NCI-H446 treated with DMSO at 0.1 percent for 48 hours (cell line): ENCODE results near the gene MIDN.

Experiments
- DNase-seq: peaks from one replicate; lab custom pipeline; 2025; lab: John Stamatoyannopoulos, UW

MIDN gene

GRCh38 chr19:1270213-1270853 lies 21.9 kb downstream of the MIDN start:
- peak; percentile 43 for DNase-seq

GRCh38 chr19:1270854-1271527 lies 22.6 kb downstream of the MIDN start:
- no peak for DNase-seq

DNA sequence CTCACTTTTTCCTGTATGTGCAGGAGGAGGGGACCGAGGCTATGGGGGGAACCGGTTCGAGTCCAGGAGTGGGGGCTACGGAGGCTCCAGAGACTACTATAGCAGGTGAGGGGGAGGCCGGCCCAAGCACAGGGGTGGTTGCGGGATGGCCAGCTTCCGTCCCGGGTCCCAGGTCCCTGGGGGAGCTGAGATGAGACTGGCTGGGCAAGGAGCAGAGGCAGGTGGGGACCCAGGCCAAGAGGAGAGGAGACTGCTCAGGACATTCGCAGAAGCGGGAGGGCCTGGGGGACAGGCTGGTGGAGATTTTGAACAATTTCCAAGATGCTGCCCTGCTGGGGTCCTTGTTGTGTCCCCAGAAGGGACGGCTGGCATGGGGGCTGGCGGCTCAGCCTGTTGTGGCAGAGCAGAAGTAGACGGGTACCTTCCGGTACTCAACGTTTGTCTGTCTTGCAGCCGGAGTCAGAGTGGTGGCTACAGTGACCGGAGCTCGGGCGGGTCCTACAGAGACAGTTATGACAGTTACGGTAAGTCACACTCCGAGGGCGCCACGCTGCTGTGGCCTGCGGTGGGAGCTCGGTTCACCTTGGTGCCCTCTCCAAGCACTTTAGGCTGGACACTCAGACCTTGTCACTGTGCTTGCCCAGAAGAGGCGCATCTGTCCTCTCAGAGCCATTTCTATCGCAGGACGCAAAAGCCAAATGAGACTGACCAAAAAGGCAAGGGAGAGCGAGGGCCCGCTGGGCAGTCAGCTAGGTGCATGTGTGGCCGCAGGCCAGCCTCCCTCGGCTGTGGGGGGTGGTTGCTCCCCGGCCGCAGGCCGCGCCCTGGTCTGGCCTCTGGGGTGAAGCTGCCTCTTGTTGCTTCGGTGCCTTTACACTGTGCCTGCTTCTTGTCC lies 23.4 kb downstream of the MIDN start:
- DNase-seq: no peak

DNA sequence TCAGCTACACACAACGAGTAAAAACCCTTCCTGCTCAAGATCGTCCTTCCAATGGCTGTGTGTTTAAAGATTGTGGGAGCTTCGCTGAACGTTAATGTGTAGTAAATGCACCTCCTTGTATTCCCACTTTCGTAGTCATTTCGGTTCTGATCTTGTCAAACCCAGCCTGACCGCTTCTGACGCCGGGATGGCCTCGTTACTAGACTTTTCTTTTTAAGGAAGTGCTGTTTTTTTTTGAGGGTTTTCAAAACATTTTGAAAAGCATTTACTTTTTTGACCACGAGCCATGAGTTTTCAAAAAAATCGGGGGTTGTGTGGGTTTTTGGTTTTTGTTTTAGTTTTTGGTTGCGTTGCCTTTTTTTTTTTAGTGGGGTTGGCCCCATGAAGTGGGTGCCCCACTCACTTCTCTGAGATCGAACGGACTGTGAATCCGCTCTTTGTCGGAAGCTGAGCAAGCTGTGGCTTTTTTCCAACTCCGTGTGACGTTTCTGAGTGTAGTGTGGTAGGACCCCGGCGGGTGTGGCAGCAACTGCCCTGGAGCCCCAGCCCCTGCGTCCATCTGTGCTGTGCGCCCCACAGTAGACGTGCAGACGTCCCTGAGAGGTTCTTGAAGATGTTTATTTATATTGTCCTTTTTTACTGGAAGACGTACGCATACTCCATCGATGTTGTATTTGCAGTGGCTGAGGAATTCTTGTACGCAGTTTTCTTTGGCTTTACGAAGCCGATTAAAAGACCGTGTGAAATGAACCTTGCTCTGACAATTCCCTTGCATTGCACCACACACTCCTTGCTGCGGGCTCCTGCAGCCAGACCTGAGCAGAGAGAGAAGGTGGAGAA lies 24.3 kb downstream of the MIDN start:
- no peak for DNase-seq

GRCh38 chr19:1273263-1274041 lies 25.1 kb downstream of the MIDN start:
- no peak for DNase-seq

- no peak for DNase-seq
These were observed 25.9 kb downstream of the MIDN start for GRCh38 chr19:1274081-1274851.

- no peak for DNase-seq
These were observed 26.5 kb downstream of the MIDN start for GRCh38 chr19:1274852-1275259.

DNA sequence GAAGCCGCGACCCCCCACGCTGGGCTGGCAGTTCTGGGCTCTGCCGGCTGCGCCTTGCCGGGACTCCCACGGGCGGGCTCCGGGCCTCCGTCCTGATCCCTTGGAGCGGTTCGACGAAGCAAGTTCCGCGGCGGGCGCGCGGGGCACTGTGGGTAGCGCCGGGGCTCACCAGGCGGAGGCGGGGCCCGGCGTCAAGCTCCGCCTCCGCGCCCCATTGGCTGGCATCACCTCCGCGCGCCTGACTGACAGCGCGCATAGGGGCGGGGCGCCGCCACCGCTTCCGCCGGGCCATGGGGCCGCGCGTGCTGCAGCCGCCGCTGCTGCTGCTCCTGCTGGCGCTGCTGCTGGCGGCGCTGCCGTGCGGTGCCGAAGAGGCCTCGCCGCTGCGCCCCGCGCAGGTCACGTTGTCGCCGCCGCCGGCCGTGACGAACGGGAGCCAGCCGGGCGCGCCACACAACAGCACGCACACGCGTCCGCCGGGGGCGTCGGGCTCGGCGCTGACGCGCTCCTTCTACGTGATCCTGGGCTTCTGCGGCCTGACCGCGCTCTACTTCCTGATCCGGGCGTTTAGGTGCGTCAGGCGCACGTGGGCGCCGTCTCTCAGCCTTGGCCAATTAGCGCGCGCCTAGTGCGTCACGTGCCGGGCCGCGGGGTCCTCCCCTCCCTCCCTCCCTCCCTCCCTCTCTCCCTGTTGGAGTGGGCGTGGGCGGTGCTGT lies 27.0 kb downstream of the MIDN start, which contains the start of gene FAM174C:
Gene FAM174C (plus strand): TSS at position 271 of the 716 bp plus-strand sequence. CDS start 20 bp downstream, at position 291.
- DNase-seq: peak; percentile 96

- DNase-seq: no peak
These were observed 27.7 kb downstream of the MIDN start for GRCh38 chr19:1275976-1276627.

GRCh38 chr19:1276628-1277022 lies 28.2 kb downstream of the MIDN start:
- no peak for DNase-seq

DNA sequence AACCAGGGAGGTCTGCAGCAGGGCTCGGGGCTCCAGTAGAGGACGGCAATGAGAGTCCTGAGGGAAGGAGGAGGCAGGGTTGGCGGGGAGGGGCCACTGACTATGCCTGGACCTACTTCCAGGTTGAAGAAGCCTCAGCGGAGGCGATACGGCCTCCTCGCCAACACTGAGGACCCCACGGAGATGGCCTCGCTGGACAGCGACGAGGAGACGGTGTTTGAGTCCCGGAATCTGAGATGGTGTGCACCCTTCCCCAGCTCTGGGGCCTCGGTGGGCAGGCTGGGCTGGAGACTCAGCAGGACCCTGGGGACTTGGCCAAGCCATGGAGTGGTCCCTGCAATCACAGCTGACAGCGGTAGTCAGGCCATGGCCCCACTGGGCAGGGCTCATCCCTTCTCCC lies 28.7 kb downstream of the MIDN start:
- DNase-seq: no peak

- DNase-seq: no peak
These were observed 29.7 kb downstream of the MIDN start for GRCh38 chr19:1278074-1278473.

DNA sequence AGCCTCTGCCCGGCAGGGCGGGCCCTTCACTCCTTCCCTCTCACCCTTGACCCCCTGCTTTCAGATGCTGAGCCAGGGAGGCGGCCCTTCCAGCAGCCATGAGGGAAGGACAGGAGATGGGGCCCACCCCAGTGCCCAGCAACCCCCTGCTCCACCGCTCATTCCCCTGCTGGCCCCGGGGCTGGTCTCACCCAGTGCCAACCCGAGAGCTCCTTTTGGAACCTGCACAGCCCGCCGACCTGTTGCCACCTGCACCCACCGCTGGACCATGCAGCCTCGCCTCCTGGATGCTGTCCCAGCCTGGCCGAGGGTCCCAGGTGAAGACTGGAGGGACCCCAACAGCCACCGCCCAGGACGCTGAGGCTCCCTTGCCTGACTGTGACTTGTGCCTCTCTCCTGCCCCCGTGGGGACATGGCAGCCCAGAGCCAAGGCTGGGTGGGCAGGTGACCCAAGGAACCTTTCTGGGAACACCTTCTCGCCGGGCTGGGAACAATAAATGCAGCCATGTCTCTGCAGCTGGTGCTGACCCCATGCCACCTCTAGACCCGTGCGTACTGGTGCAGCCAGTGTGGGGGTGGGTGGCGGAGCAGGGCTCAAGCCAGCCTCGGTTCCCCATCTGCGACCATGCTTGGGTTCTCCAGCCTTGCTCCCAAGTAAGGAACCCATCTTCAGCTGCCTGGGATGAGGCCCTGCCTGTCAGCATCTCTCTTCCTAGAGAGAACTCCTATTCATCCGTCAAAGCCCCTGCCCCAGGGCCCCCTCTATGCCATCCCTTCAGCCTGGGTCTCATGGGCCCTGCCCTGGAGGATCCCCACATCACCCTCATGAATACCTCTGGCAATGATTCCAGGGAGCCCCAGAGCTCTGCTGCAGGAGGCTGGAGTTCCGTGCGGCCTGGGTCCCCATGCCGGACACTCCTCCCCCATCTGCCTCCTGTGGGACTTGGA lies 30.6 kb downstream of the MIDN start:
- no peak for DNase-seq

GRCh38 chr19:1279782-1280341 lies 31.5 kb downstream of the MIDN start:
- DNase-seq: peak; percentile 45

DNA sequence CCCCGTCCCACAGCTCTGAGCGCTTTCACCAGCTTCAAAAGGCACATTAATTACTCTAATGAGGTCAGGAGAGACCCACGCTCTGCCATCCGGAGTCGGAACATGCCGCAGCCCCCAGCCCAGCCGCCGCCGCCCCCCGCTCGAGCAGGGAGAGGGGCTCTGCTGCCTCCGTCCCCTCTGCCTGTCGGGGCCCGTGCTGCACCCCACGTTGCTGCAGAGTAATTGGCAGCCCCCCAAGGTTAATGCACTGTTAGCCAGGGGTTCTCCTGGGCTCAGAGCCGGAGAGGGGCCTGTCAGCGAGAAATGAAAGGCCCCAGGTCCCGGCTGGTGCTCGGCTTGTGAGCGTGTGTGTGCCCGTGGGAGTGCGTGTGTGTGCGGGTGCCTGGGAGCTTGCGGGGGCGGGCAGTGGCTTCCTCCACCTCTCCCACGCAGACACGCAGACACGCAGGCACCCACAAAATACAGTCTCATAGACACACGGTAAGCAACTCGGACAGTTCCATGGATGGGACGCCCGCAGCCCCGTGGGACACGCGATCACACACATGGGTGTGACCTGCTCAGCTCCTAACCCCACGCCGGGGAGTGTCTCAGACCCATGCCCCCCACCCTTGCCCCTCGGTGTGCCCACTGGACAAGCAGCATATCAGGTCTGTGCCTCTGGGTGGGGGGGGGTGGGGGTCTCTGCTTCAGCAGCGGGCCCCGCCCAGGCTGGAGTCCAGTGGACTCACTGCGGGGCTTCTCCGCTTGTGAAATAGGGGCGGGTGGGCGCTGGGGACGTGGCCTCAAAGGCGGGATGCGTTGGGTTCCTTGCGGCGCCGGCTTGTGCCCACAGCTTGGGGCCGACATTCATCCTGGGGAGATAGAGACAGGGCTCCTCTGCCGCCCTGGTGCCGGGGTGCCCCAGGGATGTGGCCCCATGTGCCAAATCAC lies 32.5 kb downstream of the MIDN start:
- no peak for DNase-seq

DNA sequence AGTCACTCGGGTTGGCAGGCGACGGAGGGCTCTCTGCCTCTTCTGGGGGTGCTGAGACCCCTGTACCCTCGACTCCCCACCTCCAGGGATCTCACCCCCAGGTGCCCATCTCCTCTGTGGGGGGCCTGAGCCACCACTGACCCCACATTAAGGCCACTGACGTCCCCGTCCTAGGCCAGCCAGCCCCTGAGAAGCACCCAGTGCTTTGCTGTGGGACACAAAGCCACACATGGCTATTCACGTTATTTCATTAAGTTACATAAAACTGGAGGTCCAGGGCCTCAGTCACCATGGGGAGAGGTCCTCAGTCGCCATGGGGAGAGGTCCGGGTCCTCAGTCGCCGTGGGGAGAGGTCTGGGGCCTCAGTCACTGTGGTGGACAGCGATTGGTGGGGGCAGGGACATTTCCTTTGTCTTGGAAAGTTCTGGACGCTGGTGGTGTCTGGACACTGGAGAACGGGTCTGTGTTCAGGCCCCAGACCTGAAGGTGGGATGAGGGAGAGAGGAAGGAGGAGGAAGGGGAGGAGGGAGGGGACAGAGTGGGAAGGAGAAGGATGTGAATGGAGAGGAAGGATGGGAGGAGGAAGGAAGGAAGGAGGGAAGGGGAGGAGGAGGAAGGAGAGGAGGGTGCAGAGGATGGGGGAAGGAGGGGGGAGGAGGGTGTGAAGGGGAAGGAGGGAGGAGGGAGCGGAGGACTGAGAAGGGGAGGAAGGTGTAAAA lies 33.3 kb downstream of the MIDN start:
- DNase-seq: no peak
